Measurements from ENCODE around the gene CNNM2. TPM values are rescaled to one million over a fixed set of nuclear protein-coding genes. Genes with fewer than 3 reads are reported as not detected.
A peak's percentile ranks its signal among the peaks of the same experiment; 100 is the strongest.
"Not testable (repeated sequence)": the region's sequence is repeated elsewhere in the genome, so short reads cannot be mapped to it uniquely, and the experiment has no call there.

CNNM2 gene
- polyA plus RNA-seq, 3 donors from 2014 or later = 5.3 to 6.5 (median 5.8) TPM

GRCh38 chr10:102914781-102915180 lies 3.3 kb upstream of the CNNM2 start:
- Mint-ChIP-seq H3K36me3 (peaks cover 0 to 3% (median 0%) of the 10 kb centered on the region in 3 donors), H3K4me1 (peaks cover 20% of the 10 kb centered on the region in 2 donors), H3K9me3 (no peaks in the 10 kb centered on the region), H3K27me3 (ENCODE audit: low read depth in 3 of 3) (peaks cover 9 to 15% (median 12%) of the 10 kb centered on the region in 3 donors), H3K4me3 (no peak overlapping the region), H3K27ac (no peak overlapping the region)
- no peak for DNase-seq

- Mint-ChIP-seq H3K27ac (peak overlapping the region in 4 of 6 donors; percentile 5 to 77 (median 52)), H3K9me3 (no peaks in the 10 kb centered on the region), H3K4me3 (peak overlapping the region; percentile 57 to 77 (median 75)), H3K4me1 (peaks cover 33 to 34% of the 10 kb centered on the region in 2 donors), H3K36me3 (peaks cover 0 to 4% (median 2%) of the 10 kb centered on the region in 3 donors), H3K27me3 (ENCODE audit: low read depth in 3 of 3) (peaks cover 9 to 15% (median 9%) of the 10 kb centered on the region in 3 donors)
- no peak for DNase-seq
Measured at GRCh38 chr10:102916173-102916572, 1.9 kb upstream of the CNNM2 start.

- peaks cover 44 to 47% of the 10 kb centered on the region in 2 donors for H3K4me1 Mint-ChIP-seq
- H3K36me3 Mint-ChIP-seq = peaks cover 0 to 4% (median 3%) of the 10 kb centered on the region in 3 donors
- peak overlapping the region; percentile 94 to 97 (median 96) for H3K4me3 Mint-ChIP-seq
- peak overlapping the region; percentile 89 to 96 (median 92) for H3K27ac Mint-ChIP-seq
- no peaks in the 10 kb centered on the region for H3K9me3 Mint-ChIP-seq
- DNase-seq = peak; percentile 80 to 84 (median 82)
- peaks cover 8 to 12% (median 9%) of the 10 kb centered on the region in 3 donors for H3K27me3 Mint-ChIP-seq (ENCODE audit: low read depth in 3 of 3)
Measured at GRCh38 chr10:102917314-102917961, 656 bp upstream of the CNNM2 start.

GRCh38 chr10:102918817-102919245 lies 737 bp downstream of the CNNM2 start:
- DNase-seq = no peak
- Mint-ChIP-seq H3K36me3 (peaks cover 0 to 4% (median 3%) of the 10 kb centered on the region in 3 donors), H3K4me3 (peak overlapping the region; percentile 94 to 97 (median 96)), H3K27ac (peak overlapping the region in 4 of 6 donors; percentile 42 to 89 (median 64)), H3K4me1 (peaks cover 45 to 60% of the 10 kb centered on the region in 2 donors), H3K27me3 (ENCODE audit: low read depth in 3 of 3) (peaks cover 8 to 9% (median 8%) of the 10 kb centered on the region in 3 donors), H3K9me3 (no peaks in the 10 kb centered on the region)

- DNase-seq = peak in 1 of 3 donors; percentile 11
- peaks cover 45 to 61% of the 10 kb centered on the region in 2 donors for H3K4me1 Mint-ChIP-seq
- peak overlapping the region; percentile 94 to 97 (median 96) for H3K4me3 Mint-ChIP-seq
- peak overlapping the region in 5 of 6 donors; percentile 31 to 69 (median 46) for H3K27ac Mint-ChIP-seq
- peaks cover 7 to 8% (median 8%) of the 10 kb centered on the region in 3 donors for H3K27me3 Mint-ChIP-seq (ENCODE audit: low read depth in 3 of 3)
- H3K36me3 Mint-ChIP-seq = peaks cover 0 to 4% (median 3%) of the 10 kb centered on the region in 3 donors
- H3K9me3 Mint-ChIP-seq = no peaks in the 10 kb centered on the region
Measured at GRCh38 chr10:102919246-102919959, 1.3 kb downstream of the CNNM2 start.

GRCh38 chr10:102919992-102920739 lies 2.1 kb downstream of the CNNM2 start:
- Mint-ChIP-seq H3K4me3 (peak overlapping the region; percentile 94 to 97 (median 96)), H3K9me3 (no peaks in the 10 kb centered on the region), H3K27me3 (ENCODE audit: low read depth in 3 of 3) (peaks cover 4 to 8% (median 7%) of the 10 kb centered on the region in 3 donors), H3K27ac (peak overlapping the region in 5 of 6 donors; percentile 7 to 69 (median 46)), H3K36me3 (peaks cover 0 to 4% (median 3%) of the 10 kb centered on the region in 3 donors), H3K4me1 (peaks cover 45 to 61% of the 10 kb centered on the region in 2 donors)
- DNase-seq = no peak

- H3K4me3 Mint-ChIP-seq = peak overlapping the region in 1 of 5 donors; percentile 19
Measured at GRCh38 chr10:102923601-102924000, 5.5 kb downstream of the CNNM2 start.

GRCh38 chr10:102926842-102927241 lies 8.7 kb downstream of the CNNM2 start:
- no peak overlapping the region for H3K27ac Mint-ChIP-seq
- H3K27me3 Mint-ChIP-seq (ENCODE audit: low read depth in 3 of 3) = peaks cover 0 to 4% (median 3%) of the 10 kb centered on the region in 3 donors
- peaks cover 13 to 31% of the 10 kb centered on the region in 2 donors for H3K4me1 Mint-ChIP-seq
- no peak overlapping the region for H3K4me3 Mint-ChIP-seq
- H3K9me3 Mint-ChIP-seq = no peaks in the 10 kb centered on the region
- H3K36me3 Mint-ChIP-seq = peaks cover 4 to 10% (median 5%) of the 10 kb centered on the region in 3 donors
- no peak for DNase-seq

More at GRCh38 chr10:102923601-102924000, 5.5 kb downstream of the CNNM2 start:
- Mint-ChIP-seq H3K27ac (peak overlapping the region in 2 of 6 donors; percentile 23 to 37), H3K36me3 (peaks cover 4 to 12% (median 8%) of the 10 kb centered on the region in 3 donors), H3K9me3 (no peaks in the 10 kb centered on the region), H3K27me3 (ENCODE audit: low read depth in 3 of 3) (peaks cover 0 to 7% (median 3%) of the 10 kb centered on the region in 3 donors), H3K4me1 (peaks cover 40 to 60% of the 10 kb centered on the region in 2 donors)
- DNase-seq = no peak

- Mint-ChIP-seq H3K4me3 (peak overlapping the region in 3 of 5 donors; percentile 29 to 46 (median 46)), H3K4me1 (peaks cover 8 to 25% of the 10 kb centered on the region in 2 donors), H3K27ac (peak overlapping the region in 3 of 6 donors; percentile 47 to 84 (median 74)), H3K9me3 (no peaks in the 10 kb centered on the region), H3K27me3 (ENCODE audit: low read depth in 3 of 3) (peaks cover 0 to 4% (median 3%) of the 10 kb centered on the region in 3 donors), H3K36me3 (peaks cover 4 to 12% (median 9%) of the 10 kb centered on the region in 3 donors)
- DNase-seq = peak; percentile 42 to 54 (median 49)
Measured at GRCh38 chr10:102927311-102928010, 9.4 kb downstream of the CNNM2 start.

- Mint-ChIP-seq H3K36me3 (peaks cover 4 to 12% (median 9%) of the 10 kb centered on the region in 3 donors), H3K4me1 (peaks cover 8 to 17% of the 10 kb centered on the region in 2 donors)
- H3K4me3 Mint-ChIP-seq; DNase-seq; H3K27me3 Mint-ChIP-seq (ENCODE audit: low read depth in 3 of 3); H3K9me3 Mint-ChIP-seq; H3K27ac Mint-ChIP-seq: not testable (repeated sequence)
Measured at GRCh38 chr10:102928442-102928841, 10.3 kb downstream of the CNNM2 start.

- H3K4me1 Mint-ChIP-seq = peaks cover 8 to 12% of the 10 kb centered on the region in 2 donors
- no peak overlapping the region for H3K27ac Mint-ChIP-seq
- no peak for DNase-seq
- no peaks in the 10 kb centered on the region for H3K9me3 Mint-ChIP-seq
- H3K4me3 Mint-ChIP-seq = no peak overlapping the region
- H3K36me3 Mint-ChIP-seq = peaks cover 4 to 12% (median 9%) of the 10 kb centered on the region in 3 donors
- peaks cover 0 to 4% (median 3%) of the 10 kb centered on the region in 3 donors for H3K27me3 Mint-ChIP-seq (ENCODE audit: low read depth in 3 of 3)
Measured at GRCh38 chr10:102930720-102931119, 12.6 kb downstream of the CNNM2 start.

GRCh38 chr10:102931643-102932042 lies 13.5 kb downstream of the CNNM2 start:
- H3K27me3 Mint-ChIP-seq (ENCODE audit: low read depth in 3 of 3) = peaks cover 0 to 4% (median 3%) of the 10 kb centered on the region in 3 donors
- no peaks in the 10 kb centered on the region for H3K9me3 Mint-ChIP-seq
- peaks cover 4 to 12% (median 9%) of the 10 kb centered on the region in 3 donors for H3K36me3 Mint-ChIP-seq
- H3K4me1 Mint-ChIP-seq = peaks cover 8 to 17% of the 10 kb centered on the region in 2 donors
- no peak for DNase-seq
- H3K27ac Mint-ChIP-seq = no peak overlapping the region
- no peak overlapping the region for H3K4me3 Mint-ChIP-seq
